ENCODE measurements around the gene ASAH2B.

GRCh38 chr10:50798297-50798696 is 58.6 kb downstream of the ASAH2B start:
- TF ChIP-seq REST (IDR thresholded peaks at IDR 0.05; ENCODE audit: insufficient read depth in 1 of 2, low read depth in 2 of 2, low read length in 1 of 2): no peak
- no peak for TF ChIP-seq CTCF (IDR thresholded peaks at IDR 0.05)

Measured in Panc1 (cell line).